Nephron progenitor cell (in vitro differentiated cells): ENCODE measurements around the gene TRIM6.

Experiments
- DNase-seq: peaks from one replicate; pipeline ENCODE4 v3.0.0; 2021
- H3K27ac Mint-ChIP-seq: 2 replicates; pipeline ENCODE4 v1.8.0; 2021; ENCODE audit warnings: mild to moderate bottlenecking, moderate library complexity, mixed read lengths
- H3K27me3 Mint-ChIP-seq: 2 replicates; pipeline ENCODE4 v1.8.0; 2021; ENCODE audit warnings: mild to moderate bottlenecking, low read depth, mixed read lengths; ENCODE audit not compliant: poor library complexity
- H3K36me3 Mint-ChIP-seq: 2 replicates; pipeline ENCODE4 v1.8.0; 2021; ENCODE audit warnings: low read depth, mixed read lengths
- H3K4me1 Mint-ChIP-seq: 2 replicates; pipeline ENCODE4 v1.8.0; 2021; ENCODE audit warnings: mixed read lengths
- H3K4me3 Mint-ChIP-seq: 2 replicates; pipeline ENCODE4 v1.8.0; 2021; ENCODE audit warnings: mild to moderate bottlenecking, moderate library complexity, mixed read lengths
- H3K9me3 Mint-ChIP-seq: 2 replicates; pipeline ENCODE4 v1.8.0; 2021; ENCODE audit warnings: mild to moderate bottlenecking, moderate library complexity, mixed read lengths
- CTCF ChIP-seq: fragments of 200-600 bp; sonication (generic); IDR thresholded peaks from 2 replicates; pipeline ENCODE4 v1.5.0; 2021; ENCODE audit warnings: antibody characterized with exemption

Gene TRIM6

GRCh38 chr11:5556596-5557188 is 39.7 kb upstream of the TRIM6 start:
- no peak for TF ChIP-seq CTCF
- Mint-ChIP-seq H3K4me3 (no peak overlapping the region), H3K27ac (no peak overlapping the region), H3K27me3 (peaks cover 5% of the 10 kb centered on the region), H3K36me3 (no peaks in the 10 kb centered on the region), H3K4me1 (peaks cover 8% of the 10 kb centered on the region), H3K9me3 (no peaks in the 10 kb centered on the region)
- DNase-seq = no peak

DNA sequence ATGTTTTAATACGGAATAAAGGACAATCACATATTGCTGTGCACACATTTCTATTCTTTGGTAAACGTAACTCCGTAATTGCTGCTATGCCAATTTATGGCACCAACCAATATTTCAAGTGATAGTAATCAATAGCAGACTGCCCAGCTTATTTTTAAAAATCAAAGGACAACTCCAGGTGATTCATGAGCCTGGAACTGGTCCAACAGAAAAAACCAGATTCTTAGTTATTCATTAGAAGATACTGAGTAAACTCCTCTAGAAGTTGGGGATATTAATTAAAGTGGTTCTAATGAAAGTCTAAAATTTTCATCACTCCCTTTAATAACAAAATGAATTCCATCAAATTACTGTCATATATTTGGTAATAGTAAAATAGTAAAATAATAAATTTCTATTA is 38.7 kb upstream of the TRIM6 start:
- Mint-ChIP-seq H3K9me3 (no peaks in the 10 kb centered on the region), H3K4me1 (peaks cover 8% of the 10 kb centered on the region), H3K4me3 (no peak overlapping the region), H3K27me3 (peaks cover 4% of the 10 kb centered on the region), H3K36me3 (no peaks in the 10 kb centered on the region), H3K27ac (no peak overlapping the region)
- DNase-seq = no peak
- no peak for TF ChIP-seq CTCF

- no peaks in the 10 kb centered on the region for H3K4me1 Mint-ChIP-seq
- no peaks in the 10 kb centered on the region for H3K9me3 Mint-ChIP-seq
- no peak for TF ChIP-seq CTCF
- H3K36me3 Mint-ChIP-seq = no peaks in the 10 kb centered on the region
- no peak overlapping the region for H3K27ac Mint-ChIP-seq
- H3K27me3 Mint-ChIP-seq = peaks cover 4% of the 10 kb centered on the region
- no peak for DNase-seq
- H3K4me3 Mint-ChIP-seq = no peak overlapping the region
Measured at GRCh38 chr11:5564259-5565019, 32.0 kb upstream of the TRIM6 start.

GRCh38 chr11:5574654-5575053 is 21.8 kb upstream of the TRIM6 start:
- no peak for DNase-seq
- H3K4me3 Mint-ChIP-seq = no peak overlapping the region
- no peaks in the 10 kb centered on the region for H3K9me3 Mint-ChIP-seq
- no peaks in the 10 kb centered on the region for H3K36me3 Mint-ChIP-seq
- H3K4me1 Mint-ChIP-seq = no peaks in the 10 kb centered on the region
- no peaks in the 10 kb centered on the region for H3K27me3 Mint-ChIP-seq
- no peak overlapping the region for H3K27ac Mint-ChIP-seq
- TF ChIP-seq CTCF = no peak

GRCh38 chr11:5575152-5575551 is 21.3 kb upstream of the TRIM6 start:
- no peak for DNase-seq
- no peaks in the 10 kb centered on the region for H3K27me3 Mint-ChIP-seq
- H3K4me1 Mint-ChIP-seq = no peaks in the 10 kb centered on the region
- no peak overlapping the region for H3K27ac Mint-ChIP-seq
- no peak for TF ChIP-seq CTCF
- H3K4me3 Mint-ChIP-seq = no peak overlapping the region
- no peaks in the 10 kb centered on the region for H3K9me3 Mint-ChIP-seq
- no peaks in the 10 kb centered on the region for H3K36me3 Mint-ChIP-seq

DNA sequence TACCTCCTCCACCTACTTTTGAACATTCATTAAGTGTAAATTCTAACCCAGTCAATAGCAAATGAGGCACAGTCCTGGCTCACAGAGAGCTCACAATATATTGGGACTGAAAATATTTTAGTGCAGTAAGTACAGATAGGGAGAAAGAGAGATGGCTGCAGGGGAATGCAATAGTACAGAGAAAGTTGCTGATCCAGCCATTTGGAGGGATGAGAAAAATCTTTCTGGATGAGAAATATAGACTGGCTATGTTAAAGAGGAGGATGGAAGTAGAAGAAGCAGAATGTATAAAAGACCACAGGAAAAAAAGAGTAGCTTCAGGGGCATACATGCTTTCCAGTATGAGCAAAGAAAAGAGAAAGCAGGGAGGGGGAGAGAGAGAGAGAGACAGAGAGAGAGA is 19.3 kb upstream of the TRIM6 start:
- H3K4me1 Mint-ChIP-seq = no peaks in the 10 kb centered on the region
- no peak overlapping the region for H3K27ac Mint-ChIP-seq
- H3K27me3 Mint-ChIP-seq = no peaks in the 10 kb centered on the region
- H3K4me3 Mint-ChIP-seq = no peak overlapping the region
- no peak for DNase-seq
- H3K36me3 Mint-ChIP-seq = no peaks in the 10 kb centered on the region
- no peaks in the 10 kb centered on the region for H3K9me3 Mint-ChIP-seq
- no peak for TF ChIP-seq CTCF
